K562 (cell line): ENCODE results near the gene HGS. TPM values are rescaled to one million over a fixed set of nuclear protein-coding genes. Genes with fewer than 3 reads are reported as not detected.
A peak's percentile ranks its signal among the peaks of the same experiment; 100 is the strongest.

Experiments used
- ASH1L ChIP-seq: fragments of 450-650 bp; IDR thresholded peaks from 2 replicates; pipeline ENCODE4 v1.6.1; 2018; ENCODE audit warnings: borderline replicate concordance, mild to moderate bottlenecking, low read depth; ENCODE audit not compliant: partially characterized antibody
- BCOR ChIP-seq: fragments of 450-650 bp; IDR thresholded peaks from 2 replicates; pipeline ENCODE4 v1.6.1; 2016
- BDP1 ChIP-seq: IDR thresholded peaks from 3 replicates; pipeline ENCODE4 v1.6.1; 2011; ENCODE audit not compliant: insufficient read length, insufficient read depth
- CBFB ChIP-seq: sonication (generic); formaldehyde crosslinking; IDR thresholded peaks from 2 replicates; pipeline ENCODE4 v1.4.0; 2020; ENCODE audit warnings: mild to moderate bottlenecking, missing genetic modification reagents
- CBX3 ChIP-seq, 2 experiments: IDR thresholded peaks; 1 replicate in 1 of 2; 2 replicates in 1 of 2; pipeline ENCODE4 v1.6.1; 2012; ENCODE audit warnings: inconsistent platforms in 2 of 2, low read length in 2 of 2, borderline replicate concordance in 1 of 2, control low read depth in 1 of 2
- DACH1 ChIP-seq: fragments of 450-650 bp; IDR thresholded peaks from 2 replicates; pipeline ENCODE4 v1.6.1; 2018; ENCODE audit not compliant: partially characterized antibody
- HDGF ChIP-seq: fragments of 450-650 bp; IDR thresholded peaks from 2 replicates; pipeline ENCODE4 v1.6.1; 2016
- HMG20A ChIP-seq: fragments of 450-650 bp; formaldehyde crosslinking; conservative IDR thresholded peaks from 2 replicates; pipeline ENCODE4 v1.4.0; 2020; ENCODE audit warnings: mild to moderate bottlenecking, mixed read lengths
- KLF1 ChIP-seq: fragments of 450-650 bp; IDR thresholded peaks from 2 replicates; pipeline ENCODE4 v1.6.1; 2016; ENCODE audit warnings: missing genetic modification characterization, missing compliant biosample characterization
- MAZ ChIP-seq, 2 experiments: fragments of 450-650 bp in 1 of 2; sonication (generic) in 1 of 2; formaldehyde crosslinking; IDR thresholded peaks in 1 of 2; conservative IDR thresholded peaks in 1 of 2; 2 replicates each; pipeline versions ENCODE4 v1.4.0 to v1.5.0; 2020; ENCODE audit warnings: mild to moderate bottlenecking in 1 of 2, missing genetic modification reagents in 1 of 2
- NFIC ChIP-seq: fragments of 450-650 bp; IDR thresholded peaks from 2 replicates; pipeline ENCODE4 v1.6.1; 2017; ENCODE audit warnings: mild to moderate bottlenecking, inconsistent platforms
- PTBP1 ChIP-seq: fragments of 200-400 bp; formaldehyde crosslinking; IDR thresholded peaks from 2 replicates; pipeline ENCODE4 v1.6.1; 2017; ENCODE audit warnings: low read depth, low read length
- SAP30 ChIP-seq: fragments of 200-600 bp; sonication (generic); IDR thresholded peaks from 2 replicates; pipeline ENCODE4 v1.6.1; 2012; ENCODE audit warnings: borderline replicate concordance, low read depth, mild to moderate bottlenecking, moderate library complexity, low read length, control low read depth, inconsistent platforms; ENCODE audit not compliant: insufficient read depth, poor library complexity, severe bottlenecking
- SIRT6 ChIP-seq: IDR thresholded peaks from one replicate; pipeline ENCODE4 v1.6.1; 2012; ENCODE audit warnings: low read depth, mild to moderate bottlenecking, control low read depth, inconsistent platforms, low read length, moderate library complexity
- SMARCA5 ChIP-seq: fragments of 450-650 bp; IDR thresholded peaks from 2 replicates; pipeline ENCODE4 v1.6.1; 2016
- SNIP1 ChIP-seq: fragments of 450-650 bp; IDR thresholded peaks from 2 replicates; pipeline ENCODE4 v1.7.1; 2017; ENCODE audit warnings: low read depth, mild to moderate bottlenecking
- TEAD1 ChIP-seq, 2 experiments: fragments of 450-650 bp in 1 of 2; sonication (generic) in 1 of 2; formaldehyde crosslinking; IDR thresholded peaks; 2 replicates each; pipeline versions ENCODE4 v1.4.0 to v1.8.0; 2020 to 2022; ENCODE audit warnings: mild to moderate bottlenecking in 2 of 2, missing genetic modification reagents in 1 of 2
- ZBTB1 ChIP-seq: sonication (generic); formaldehyde crosslinking; IDR thresholded peaks from 2 replicates; pipeline ENCODE4 v1.8.1; 2023; ENCODE audit warnings: missing genetic modification reagents, low read depth, mild to moderate bottlenecking, borderline replicate concordance
- ZNF140 ChIP-seq: fragments of 250-450 bp; sonication (Bioruptor Pico); IDR thresholded peaks from 2 replicates; pipeline ENCODE4 v1.8.0; 2021; ENCODE audit warnings: moderate library complexity, mild to moderate bottlenecking, inconsistent platforms
- ZNF316 ChIP-seq: fragments of 450-650 bp; IDR thresholded peaks from 2 replicates; pipeline ENCODE4 v1.6.1; 2016
- ZNF324 ChIP-seq: fragments of 250-450 bp; sonication (Bioruptor Pico); IDR thresholded peaks from 2 replicates; pipeline ENCODE4 v1.4.0; 2020; ENCODE audit warnings: mild to moderate bottlenecking
- ZNF79 ChIP-seq: fragments of 250-450 bp; sonication (Bioruptor Pico); IDR thresholded peaks from 2 replicates; pipeline ENCODE4 v1.4.0; 2020; ENCODE audit warnings: low read depth, mild to moderate bottlenecking, moderate library complexity
- polyA plus RNA-seq, 8 experiments: library from polyadenylated mRNA; depleted of rRNA in 4 of 8; stranded (reverse) in 5 of 8; unstranded in 3 of 8; fragments of >200 nt; fragmentation: Nextera tagmentation in 2 of 8; fragmentation: Illumina TruSeq in 1 of 8; extraction: Ambion mirVana in 2 of 8; extraction: Trizol in 1 of 8; gene quantifications; 2 replicates each; pipeline versions ENCODE4 v1.2.1 to v1.2.3, GENCODE V29; 2011 to 2014; ENCODE audit warnings: inconsistent platforms in 1 of 8, missing spikeins in 1 of 8
- total RNA-seq, 7 experiments: library from RNA; depleted of rRNA in 6 of 7; stranded (reverse); fragments of >200 nt in 6 of 7; fragmentation: Illumina TruSeq in 2 of 7; extraction: Trizol in 2 of 7; gene quantifications; 2 replicates each; pipeline versions ENCODE4 v1.2.1 to v1.2.3, GENCODE V29; 2011 to 2021; ENCODE audit warnings: low replicate concordance in 1 of 7
- TF ChIP-seq, protein P1 (sequence below): fragments of 450-650 bp; IDR thresholded peaks from 2 replicates; pipeline ENCODE4 v1.6.1; 2017; ENCODE audit warnings: antibody characterized with exemption, mild to moderate bottlenecking
- TF ChIP-seq, protein P2 (sequence below): fragments of 450-650 bp; formaldehyde crosslinking; IDR thresholded peaks from 2 replicates; pipeline ENCODE4 v1.4.0; 2020; ENCODE audit warnings: mild to moderate bottlenecking, moderate library complexity

HGS gene
- total and polyA plus RNA-seq, 9 of the 15 experiments (the other 6 are each of a cell fraction or from before 2014, with no cell fraction given) = 3.9 to 176 (median 77.1) TPM

DNA sequence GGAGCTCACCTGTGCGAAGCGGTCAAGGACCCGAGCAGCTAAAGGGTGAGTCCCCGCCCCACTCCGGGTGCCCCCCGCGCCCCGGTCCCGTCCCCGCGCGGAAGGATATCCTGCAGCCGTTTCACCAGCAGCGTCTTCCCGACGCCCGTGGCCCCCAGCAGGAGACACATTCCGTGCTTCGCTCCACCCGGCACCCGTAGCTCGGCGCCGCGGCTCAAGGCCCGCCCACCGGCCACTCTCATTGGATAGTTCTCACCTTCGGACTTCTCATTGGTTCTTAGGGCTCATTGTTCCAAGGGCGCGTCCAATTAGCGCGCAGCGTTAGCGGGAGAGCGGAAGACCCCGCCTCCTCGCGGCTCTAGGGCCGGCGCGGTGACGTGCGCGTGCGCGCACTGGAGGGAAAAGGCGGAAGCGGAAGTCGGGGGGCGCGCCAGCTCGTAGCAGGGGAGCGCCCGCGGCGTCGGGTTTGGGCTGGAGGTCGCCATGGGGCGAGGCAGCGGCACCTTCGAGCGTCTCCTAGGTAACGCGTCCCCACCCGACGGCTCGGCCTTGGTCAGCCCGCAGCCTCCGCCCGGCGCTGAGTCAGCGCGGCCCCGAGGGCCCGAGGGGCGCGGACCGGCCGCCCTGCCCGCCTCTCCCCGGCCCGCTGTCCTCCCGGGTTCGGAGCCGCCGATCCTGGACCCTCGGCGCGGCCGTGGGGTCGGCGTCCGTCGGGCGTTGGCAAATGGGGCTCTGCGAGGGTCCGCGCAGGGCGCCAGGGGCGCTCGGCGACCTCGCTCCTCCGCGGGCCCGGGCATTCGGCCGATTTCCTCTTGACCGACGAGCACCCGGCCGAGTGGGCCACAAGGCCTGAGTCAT, at the start of gene HGS, which contains the start of gene ARL16 (continued):
- TF ChIP-seq, protein P1, sequence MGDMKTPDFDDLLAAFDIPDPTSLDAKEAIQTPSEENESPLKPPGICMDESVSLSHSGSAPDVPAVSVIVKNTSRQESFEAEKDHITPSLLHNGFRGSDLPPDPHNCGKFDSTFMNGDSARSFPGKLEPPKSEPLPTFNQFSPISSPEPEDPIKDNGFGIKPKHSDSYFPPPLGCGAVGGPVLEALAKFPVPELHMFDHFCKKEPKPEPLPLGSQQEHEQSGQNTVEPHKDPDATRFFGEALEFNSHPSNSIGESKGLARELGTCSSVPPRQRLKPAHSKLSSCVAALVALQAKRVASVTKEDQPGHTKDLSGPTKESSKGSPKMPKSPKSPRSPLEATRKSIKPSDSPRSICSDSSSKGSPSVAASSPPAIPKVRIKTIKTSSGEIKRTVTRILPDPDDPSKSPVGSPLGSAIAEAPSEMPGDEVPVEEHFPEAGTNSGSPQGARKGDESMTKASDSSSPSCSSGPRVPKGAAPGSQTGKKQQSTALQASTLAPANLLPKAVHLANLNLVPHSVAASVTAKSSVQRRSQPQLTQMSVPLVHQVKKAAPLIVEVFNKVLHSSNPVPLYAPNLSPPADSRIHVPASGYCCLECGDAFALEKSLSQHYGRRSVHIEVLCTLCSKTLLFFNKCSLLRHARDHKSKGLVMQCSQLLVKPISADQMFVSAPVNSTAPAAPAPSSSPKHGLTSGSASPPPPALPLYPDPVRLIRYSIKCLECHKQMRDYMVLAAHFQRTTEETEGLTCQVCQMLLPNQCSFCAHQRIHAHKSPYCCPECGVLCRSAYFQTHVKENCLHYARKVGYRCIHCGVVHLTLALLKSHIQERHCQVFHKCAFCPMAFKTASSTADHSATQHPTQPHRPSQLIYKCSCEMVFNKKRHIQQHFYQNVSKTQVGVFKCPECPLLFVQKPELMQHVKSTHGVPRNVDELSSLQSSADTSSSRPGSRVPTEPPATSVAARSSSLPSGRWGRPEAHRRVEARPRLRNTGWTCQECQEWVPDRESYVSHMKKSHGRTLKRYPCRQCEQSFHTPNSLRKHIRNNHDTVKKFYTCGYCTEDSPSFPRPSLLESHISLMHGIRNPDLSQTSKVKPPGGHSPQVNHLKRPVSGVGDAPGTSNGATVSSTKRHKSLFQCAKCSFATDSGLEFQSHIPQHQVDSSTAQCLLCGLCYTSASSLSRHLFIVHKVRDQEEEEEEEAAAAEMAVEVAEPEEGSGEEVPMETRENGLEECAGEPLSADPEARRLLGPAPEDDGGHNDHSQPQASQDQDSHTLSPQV = no peak
- peak; percentile 71 to 99; a peak in 3 of 4 replicates for TF ChIP-seq TEAD1 (CRISPR knock-in tag; IDR thresholded peaks at IDR 0.05)
- TF ChIP-seq ZNF316 = no peak
- TF ChIP-seq ZNF79 (CRISPR knock-in tag) = no peak
- no peak for TF ChIP-seq NFIC
- no peak for TF ChIP-seq PTBP1
- TF ChIP-seq BCOR = no peak; the same call in 1 of the 2 replicates
- TF ChIP-seq ZNF140 = no peak
- no peak for TF ChIP-seq HMG20A
- no peak for TF ChIP-seq HDGF
- no peak for TF ChIP-seq ZNF324 (CRISPR knock-in tag)
- no peak for TF ChIP-seq SNIP1
- TF ChIP-seq ASH1L = peak; percentile 98
- no peak for TF ChIP-seq CBX3 (IDR thresholded peaks at IDR 0.05; ENCODE audit: borderline replicate concordance in 1 of 2, low read length in 2 of 2)
- TF ChIP-seq ZBTB1 = no peak; the same call in 1 of the 2 replicates
- TF ChIP-seq SAP30 = peak; percentile 85
- TF ChIP-seq, protein P2, sequence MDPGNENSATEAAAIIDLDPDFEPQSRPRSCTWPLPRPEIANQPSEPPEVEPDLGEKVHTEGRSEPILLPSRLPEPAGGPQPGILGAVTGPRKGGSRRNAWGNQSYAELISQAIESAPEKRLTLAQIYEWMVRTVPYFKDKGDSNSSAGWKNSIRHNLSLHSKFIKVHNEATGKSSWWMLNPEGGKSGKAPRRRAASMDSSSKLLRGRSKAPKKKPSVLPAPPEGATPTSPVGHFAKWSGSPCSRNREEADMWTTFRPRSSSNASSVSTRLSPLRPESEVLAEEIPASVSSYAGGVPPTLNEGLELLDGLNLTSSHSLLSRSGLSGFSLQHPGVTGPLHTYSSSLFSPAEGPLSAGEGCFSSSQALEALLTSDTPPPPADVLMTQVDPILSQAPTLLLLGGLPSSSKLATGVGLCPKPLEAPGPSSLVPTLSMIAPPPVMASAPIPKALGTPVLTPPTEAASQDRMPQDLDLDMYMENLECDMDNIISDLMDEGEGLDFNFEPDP = no peak
- TF ChIP-seq SIRT6 = no peak
- no peak for TF ChIP-seq BDP1
- no peak for TF ChIP-seq DACH1
- TF ChIP-seq MAZ (CRISPR knock-in tag; conservative IDR thresholded peaks at IDR 0.05 in 1 of 2, IDR thresholded peaks at IDR 0.05 in 1 of 2) = peak; percentile 90 to 99
- no peak for TF ChIP-seq CBFB (CRISPR knock-in tag)
- TF ChIP-seq KLF1 = 0 out of 2 replicates have a peak, but pooled peaks have one; percentile 21
- TF ChIP-seq SMARCA5 = no peak
